H1 (cell line): ENCODE measurements around the gene GASK1B. TPM values are rescaled to one million over a fixed set of nuclear protein-coding genes. Genes with fewer than 3 reads are reported as not detected.

Experiments
- KDM5A ChIP-seq: fragments of 200-600 bp; IDR thresholded peaks from 2 replicates; pipeline ENCODE4 v1.7.1; 2012; ENCODE audit warnings: mild to moderate bottlenecking, low read length, inconsistent platforms, mixed read lengths
- polyA plus RNA-seq, 7 experiments: library from polyadenylated mRNA; depleted of rRNA in 3 of 7; stranded (reverse) in 5 of 7; unstranded in 2 of 7; fragments of >200 nt in 5 of 7; fragments of 200-250 nt in 2 of 7; gene quantifications; 1 replicate in 5 of 7; 2 replicates in 1 of 7; 4 replicates in 1 of 7; pipeline versions ENCODE4 v1.2.1 to v1.2.3, GENCODE V29; 2011 to 2013; ENCODE audit warnings: missing spikeins in 2 of 7, mixed read lengths in 2 of 7
- total RNA-seq: library from RNA; stranded (reverse); fragmentation: NEBNext Ultra II Directional; extraction: Animal tissue kit (Norgen Biotek cat#: 25700); gene quantifications from 2 replicates; pipeline ENCODE4 v1.2.1, GENCODE V29; 2021

GASK1B gene
- total and polyA plus RNA-seq, 2 of the 8 experiments (the other 6 are each of a cell fraction or from before 2014, with no cell fraction given): not detected

GRCh38 chr4:158161551-158162354, 11.1 kb downstream of the GASK1B start (continued):
- TF ChIP-seq KDM5A: no peak
